ENCODE data around the gene EPHA1.

The EPHA1 gene

DNA sequence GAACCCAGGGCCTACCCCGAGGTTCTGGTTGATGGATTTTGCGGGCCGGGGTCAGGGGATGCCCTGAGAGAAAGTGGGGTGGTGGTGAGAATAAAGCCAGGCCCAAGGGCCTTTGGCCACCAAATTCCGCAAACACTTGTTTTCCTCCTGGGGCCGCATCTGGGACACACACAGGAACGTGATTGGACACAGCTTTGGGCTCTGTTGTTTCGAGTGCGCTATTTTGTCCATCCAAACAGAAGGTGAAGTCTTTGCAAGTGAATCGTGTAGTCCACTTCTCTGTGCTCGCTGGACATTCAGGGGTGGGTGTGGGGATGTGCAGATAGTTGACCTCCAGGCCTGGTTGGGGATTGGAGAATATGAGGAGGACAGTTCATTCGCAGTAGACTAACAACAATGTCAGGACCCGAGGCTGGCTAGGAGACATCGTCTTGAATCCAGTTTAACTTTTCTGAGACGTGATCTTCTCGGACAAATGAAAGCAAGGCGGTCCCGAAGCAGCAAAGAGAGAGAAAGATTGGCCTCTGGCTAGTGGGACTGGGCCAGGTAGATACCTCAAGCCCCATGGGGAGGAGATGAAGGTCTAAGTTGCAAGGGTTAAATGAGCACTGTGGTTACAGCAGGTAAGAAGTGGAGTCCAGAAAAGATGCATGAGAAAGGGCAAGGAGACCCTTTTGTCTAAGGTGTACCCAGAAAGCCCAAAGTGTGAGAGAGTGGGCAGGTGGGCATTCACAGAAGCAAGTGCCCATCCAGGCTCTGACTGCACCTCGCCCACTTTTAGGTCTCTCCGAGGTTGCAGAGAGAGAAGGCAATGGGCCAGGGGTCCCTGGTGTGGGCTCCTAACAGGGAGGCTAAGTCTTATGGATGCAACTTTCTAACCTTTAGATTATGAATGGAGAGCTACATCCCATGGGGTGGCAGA is 45.4 kb downstream of the EPHA1 start:
- TF ChIP-seq ZBTB7A (IDR thresholded peaks at IDR 0.05; ENCODE audit: low read depth) (no peak), EGR1 (IDR thresholded peaks at IDR 0.05) (no peak), FOXM1 (IDR thresholded peaks at IDR 0.05; ENCODE audit: borderline replicate concordance, low read depth) (no peak), TCF12 (IDR thresholded peaks at IDR 0.05; ENCODE audit: low read depth) (no peak), YY1 (IDR thresholded peaks at IDR 0.05; ENCODE audit: low read depth) (no peak), TAF1 (IDR thresholded peaks at IDR 0.05; ENCODE audit: low read depth) (no peak), TEAD4 (IDR thresholded peaks at IDR 0.05) (no peak), NFIC (IDR thresholded peaks at IDR 0.05) (no peak), RAD21 (IDR thresholded peaks at IDR 0.05; ENCODE audit: low read depth) (no peak), CREB1 (IDR thresholded peaks at IDR 0.05; ENCODE audit: low read depth) (no peak), EP300 (IDR thresholded peaks at IDR 0.05; ENCODE audit: borderline replicate concordance) (no peak), CEBPB (IDR thresholded peaks at IDR 0.05) (no peak)
- TF ChIP-seq, protein P1, sequence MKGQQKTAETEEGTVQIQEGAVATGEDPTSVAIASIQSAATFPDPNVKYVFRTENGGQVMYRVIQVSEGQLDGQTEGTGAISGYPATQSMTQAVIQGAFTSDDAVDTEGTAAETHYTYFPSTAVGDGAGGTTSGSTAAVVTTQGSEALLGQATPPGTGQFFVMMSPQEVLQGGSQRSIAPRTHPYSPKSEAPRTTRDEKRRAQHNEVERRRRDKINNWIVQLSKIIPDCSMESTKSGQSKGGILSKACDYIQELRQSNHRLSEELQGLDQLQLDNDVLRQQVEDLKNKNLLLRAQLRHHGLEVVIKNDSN (IDR thresholded peaks at IDR 0.05) = no peak
- TF ChIP-seq, protein P2, sequence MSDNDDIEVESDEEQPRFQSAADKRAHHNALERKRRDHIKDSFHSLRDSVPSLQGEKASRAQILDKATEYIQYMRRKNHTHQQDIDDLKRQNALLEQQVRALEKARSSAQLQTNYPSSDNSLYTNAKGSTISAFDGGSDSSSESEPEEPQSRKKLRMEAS (IDR thresholded peaks at IDR 0.05) = no peak
- TF ChIP-seq, protein P3, sequence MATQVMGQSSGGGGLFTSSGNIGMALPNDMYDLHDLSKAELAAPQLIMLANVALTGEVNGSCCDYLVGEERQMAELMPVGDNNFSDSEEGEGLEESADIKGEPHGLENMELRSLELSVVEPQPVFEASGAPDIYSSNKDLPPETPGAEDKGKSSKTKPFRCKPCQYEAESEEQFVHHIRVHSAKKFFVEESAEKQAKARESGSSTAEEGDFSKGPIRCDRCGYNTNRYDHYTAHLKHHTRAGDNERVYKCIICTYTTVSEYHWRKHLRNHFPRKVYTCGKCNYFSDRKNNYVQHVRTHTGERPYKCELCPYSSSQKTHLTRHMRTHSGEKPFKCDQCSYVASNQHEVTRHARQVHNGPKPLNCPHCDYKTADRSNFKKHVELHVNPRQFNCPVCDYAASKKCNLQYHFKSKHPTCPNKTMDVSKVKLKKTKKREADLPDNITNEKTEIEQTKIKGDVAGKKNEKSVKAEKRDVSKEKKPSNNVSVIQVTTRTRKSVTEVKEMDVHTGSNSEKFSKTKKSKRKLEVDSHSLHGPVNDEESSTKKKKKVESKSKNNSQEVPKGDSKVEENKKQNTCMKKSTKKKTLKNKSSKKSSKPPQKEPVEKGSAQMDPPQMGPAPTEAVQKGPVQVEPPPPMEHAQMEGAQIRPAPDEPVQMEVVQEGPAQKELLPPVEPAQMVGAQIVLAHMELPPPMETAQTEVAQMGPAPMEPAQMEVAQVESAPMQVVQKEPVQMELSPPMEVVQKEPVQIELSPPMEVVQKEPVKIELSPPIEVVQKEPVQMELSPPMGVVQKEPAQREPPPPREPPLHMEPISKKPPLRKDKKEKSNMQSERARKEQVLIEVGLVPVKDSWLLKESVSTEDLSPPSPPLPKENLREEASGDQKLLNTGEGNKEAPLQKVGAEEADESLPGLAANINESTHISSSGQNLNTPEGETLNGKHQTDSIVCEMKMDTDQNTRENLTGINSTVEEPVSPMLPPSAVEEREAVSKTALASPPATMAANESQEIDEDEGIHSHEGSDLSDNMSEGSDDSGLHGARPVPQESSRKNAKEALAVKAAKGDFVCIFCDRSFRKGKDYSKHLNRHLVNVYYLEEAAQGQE (IDR thresholded peaks at IDR 0.05; ENCODE audit: low read depth) = no peak

DNA sequence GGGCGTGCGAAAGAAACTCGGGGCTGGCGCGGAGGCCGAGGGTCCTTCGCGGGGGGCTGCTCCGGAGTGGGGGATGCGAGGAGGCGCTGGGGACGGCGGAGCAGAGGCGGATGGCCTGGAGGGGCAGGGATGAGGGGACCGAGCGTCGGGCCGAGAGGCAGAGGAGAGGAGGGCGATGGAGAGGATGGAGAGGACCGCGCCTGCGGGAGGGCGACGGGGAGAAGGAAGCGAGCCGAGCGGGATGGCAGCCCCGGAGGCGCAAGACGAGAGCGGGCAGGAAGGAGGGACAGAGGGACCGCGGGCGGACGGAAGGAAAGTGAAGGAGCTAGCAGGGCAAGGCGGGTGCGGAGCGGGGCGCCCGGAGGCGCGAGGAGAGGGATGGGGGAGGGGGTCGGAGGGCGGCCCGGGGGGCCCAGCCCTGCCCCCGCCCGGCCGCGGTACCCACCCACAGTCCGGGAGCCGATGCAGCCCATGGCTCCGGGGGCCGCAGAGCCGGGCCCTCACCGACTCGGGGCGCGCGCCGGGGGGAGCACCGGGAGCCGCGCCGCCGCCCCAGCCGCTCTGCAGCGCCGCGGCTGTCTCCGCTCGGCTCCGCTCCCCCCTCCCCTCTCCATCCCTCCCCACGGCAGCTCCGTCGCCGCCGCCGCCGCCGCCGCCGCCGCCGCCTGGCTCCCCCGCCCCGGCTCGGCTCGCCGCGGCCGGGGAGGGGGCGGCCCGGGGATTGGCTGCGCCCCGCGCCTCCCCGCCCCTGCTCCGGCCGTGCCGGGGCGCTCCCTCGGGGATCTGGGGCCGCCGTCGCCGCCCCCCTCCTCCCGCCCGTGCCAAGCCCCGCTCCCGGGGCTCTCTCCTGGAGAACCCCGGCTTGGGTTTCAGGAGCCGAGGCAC is 46.3 kb downstream of the EPHA1 start, which contains the start of gene FAM131B:
Gene FAM131B, minus strand, starts transcription at position 583 of the 885 bp plus-strand sequence. Its CDS starts 110 bp downstream, at position 473.
- TF ChIP-seq ZBTB7A (IDR thresholded peaks at IDR 0.05; ENCODE audit: low read depth) (no peak), CEBPB (IDR thresholded peaks at IDR 0.05) (no peak), TEAD4 (IDR thresholded peaks at IDR 0.05) (no peak), TCF12 (IDR thresholded peaks at IDR 0.05; ENCODE audit: low read depth) (no peak), NFIC (IDR thresholded peaks at IDR 0.05) (no peak), RAD21 (IDR thresholded peaks at IDR 0.05; ENCODE audit: low read depth) (no peak), TAF1 (IDR thresholded peaks at IDR 0.05; ENCODE audit: low read depth) (no peak), EP300 (IDR thresholded peaks at IDR 0.05; ENCODE audit: borderline replicate concordance) (no peak), CREB1 (IDR thresholded peaks at IDR 0.05; ENCODE audit: low read depth) (no peak), EGR1 (IDR thresholded peaks at IDR 0.05) (no peak), FOXM1 (IDR thresholded peaks at IDR 0.05; ENCODE audit: borderline replicate concordance, low read depth) (no peak), YY1 (IDR thresholded peaks at IDR 0.05; ENCODE audit: low read depth) (no peak)
- TF ChIP-seq, protein P2 (IDR thresholded peaks at IDR 0.05) = no peak; the same call in 1 of the 2 replicates
- TF ChIP-seq, protein P3 (IDR thresholded peaks at IDR 0.05; ENCODE audit: low read depth) = no peak
- TF ChIP-seq, protein P1 (IDR thresholded peaks at IDR 0.05) = no peak

DNA sequence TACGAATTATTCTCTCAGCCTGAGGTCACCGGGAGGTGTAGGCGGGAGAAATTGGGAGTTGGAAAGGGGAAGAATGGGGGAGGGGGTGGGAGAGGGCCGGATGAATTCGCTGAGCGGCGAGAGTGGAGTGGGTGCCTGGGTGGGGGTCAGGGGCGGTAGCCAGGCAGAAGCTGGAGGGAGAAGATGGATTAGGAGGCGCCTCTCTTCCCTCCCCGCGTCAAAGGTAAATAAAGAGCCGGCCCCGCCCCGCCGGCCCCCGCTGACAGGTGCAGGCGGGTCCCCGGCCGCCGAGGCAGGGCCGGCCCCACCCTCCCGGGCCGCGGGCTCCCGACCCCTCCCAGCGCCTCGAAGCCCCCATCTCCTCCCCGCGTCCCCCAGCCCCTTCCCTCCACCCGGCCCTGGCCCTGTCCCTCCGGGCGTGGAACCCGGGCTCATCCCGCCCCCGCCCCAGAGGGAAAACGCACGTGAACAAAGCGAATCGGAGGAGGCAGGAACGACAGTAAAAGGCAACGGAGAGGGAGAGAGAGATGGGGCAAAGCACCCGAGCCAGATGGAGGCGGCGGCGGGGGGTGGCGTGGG is 47.0 kb downstream of the EPHA1 start:
- TF ChIP-seq RAD21 (IDR thresholded peaks at IDR 0.05; ENCODE audit: low read depth) = no peak
- no peak for TF ChIP-seq EP300 (IDR thresholded peaks at IDR 0.05; ENCODE audit: borderline replicate concordance)
- no peak for TF ChIP-seq TEAD4 (IDR thresholded peaks at IDR 0.05)
- TF ChIP-seq EGR1 (IDR thresholded peaks at IDR 0.05) = 0 out of 2 replicates have a peak, but pooled peaks have one; percentile 11
- TF ChIP-seq ZBTB7A (IDR thresholded peaks at IDR 0.05; ENCODE audit: low read depth) = peak; percentile 25; the same call in 1 of the 2 replicates
- TF ChIP-seq, protein P2 (IDR thresholded peaks at IDR 0.05) = no peak; the same call in 1 of the 2 replicates

Measured in Ishikawa (cell line).